HFF-Myc (cell line): Measurements from ENCODE around the gene IGF1R.
A peak's percentile ranks its signal among the peaks of the same experiment; 100 is the strongest.

Experiments used
- DNase-seq: peaks from one replicate; pipeline ENCODE4 v3.0.0-alpha.2; 2011; ENCODE audit warnings: low read depth; ENCODE audit errors: extremely low read depth
- H3K4me3 ChIP-seq: replicated peaks from 2 replicates; pipeline ENCODE4 v1.5.1; 2011; ENCODE audit warnings: low read depth, mild to moderate bottlenecking, control low read depth, low read length
- TF ChIP-seq, protein P1 (sequence below): IDR thresholded peaks from 2 replicates; pipeline ENCODE4 v1.5.1; 2012; ENCODE audit warnings: mild to moderate bottlenecking, low read depth, low read length, control low read depth; ENCODE audit errors: missing control alignments

Gene IGF1R

DNA sequence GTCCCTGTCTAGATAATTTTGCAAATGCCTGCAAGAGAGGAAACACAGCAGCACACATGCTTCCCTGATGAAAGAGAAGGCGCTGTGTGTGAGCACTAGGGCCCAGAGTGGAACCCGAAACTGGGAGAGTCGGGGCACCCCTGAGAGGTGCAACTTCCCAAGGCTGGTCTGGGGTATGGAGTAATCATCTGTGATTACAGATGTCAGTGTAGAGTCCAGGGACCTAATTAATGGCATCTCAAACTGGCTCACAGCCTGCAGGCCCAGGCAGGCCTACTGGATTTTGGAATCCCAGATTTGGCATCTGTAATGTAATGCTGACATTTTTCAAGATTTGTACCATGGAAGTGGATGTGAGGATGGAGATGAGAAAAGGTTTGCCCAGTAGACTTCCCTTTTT is 329.8 kb downstream of the IGF1R start:
- no peak for DNase-seq
- H3K4me3 ChIP-seq: no peak overlapping the region
- TF ChIP-seq, protein P1, sequence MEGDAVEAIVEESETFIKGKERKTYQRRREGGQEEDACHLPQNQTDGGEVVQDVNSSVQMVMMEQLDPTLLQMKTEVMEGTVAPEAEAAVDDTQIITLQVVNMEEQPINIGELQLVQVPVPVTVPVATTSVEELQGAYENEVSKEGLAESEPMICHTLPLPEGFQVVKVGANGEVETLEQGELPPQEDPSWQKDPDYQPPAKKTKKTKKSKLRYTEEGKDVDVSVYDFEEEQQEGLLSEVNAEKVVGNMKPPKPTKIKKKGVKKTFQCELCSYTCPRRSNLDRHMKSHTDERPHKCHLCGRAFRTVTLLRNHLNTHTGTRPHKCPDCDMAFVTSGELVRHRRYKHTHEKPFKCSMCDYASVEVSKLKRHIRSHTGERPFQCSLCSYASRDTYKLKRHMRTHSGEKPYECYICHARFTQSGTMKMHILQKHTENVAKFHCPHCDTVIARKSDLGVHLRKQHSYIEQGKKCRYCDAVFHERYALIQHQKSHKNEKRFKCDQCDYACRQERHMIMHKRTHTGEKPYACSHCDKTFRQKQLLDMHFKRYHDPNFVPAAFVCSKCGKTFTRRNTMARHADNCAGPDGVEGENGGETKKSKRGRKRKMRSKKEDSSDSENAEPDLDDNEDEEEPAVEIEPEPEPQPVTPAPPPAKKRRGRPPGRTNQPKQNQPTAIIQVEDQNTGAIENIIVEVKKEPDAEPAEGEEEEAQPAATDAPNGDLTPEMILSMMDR: no peak

DNA sequence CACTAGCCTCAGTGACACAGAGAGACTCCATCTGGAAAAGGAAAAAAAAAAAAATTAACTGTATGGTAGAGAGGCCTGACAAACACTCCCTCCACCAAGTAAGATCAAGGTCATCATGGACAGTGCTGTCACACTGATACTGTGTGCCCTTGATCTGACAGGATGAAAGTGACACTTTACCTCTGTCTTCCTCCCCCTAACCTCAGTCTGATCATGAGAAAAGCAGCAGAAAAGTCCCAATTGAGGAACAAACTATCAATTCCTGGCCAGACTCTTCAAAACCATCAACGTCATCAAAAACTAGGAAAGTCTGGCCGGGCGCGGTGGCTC is 332.5 kb downstream of the IGF1R start:
- no peak for DNase-seq
- H3K4me3 ChIP-seq: no peak overlapping the region
- TF ChIP-seq, protein P1: no peak

DNA sequence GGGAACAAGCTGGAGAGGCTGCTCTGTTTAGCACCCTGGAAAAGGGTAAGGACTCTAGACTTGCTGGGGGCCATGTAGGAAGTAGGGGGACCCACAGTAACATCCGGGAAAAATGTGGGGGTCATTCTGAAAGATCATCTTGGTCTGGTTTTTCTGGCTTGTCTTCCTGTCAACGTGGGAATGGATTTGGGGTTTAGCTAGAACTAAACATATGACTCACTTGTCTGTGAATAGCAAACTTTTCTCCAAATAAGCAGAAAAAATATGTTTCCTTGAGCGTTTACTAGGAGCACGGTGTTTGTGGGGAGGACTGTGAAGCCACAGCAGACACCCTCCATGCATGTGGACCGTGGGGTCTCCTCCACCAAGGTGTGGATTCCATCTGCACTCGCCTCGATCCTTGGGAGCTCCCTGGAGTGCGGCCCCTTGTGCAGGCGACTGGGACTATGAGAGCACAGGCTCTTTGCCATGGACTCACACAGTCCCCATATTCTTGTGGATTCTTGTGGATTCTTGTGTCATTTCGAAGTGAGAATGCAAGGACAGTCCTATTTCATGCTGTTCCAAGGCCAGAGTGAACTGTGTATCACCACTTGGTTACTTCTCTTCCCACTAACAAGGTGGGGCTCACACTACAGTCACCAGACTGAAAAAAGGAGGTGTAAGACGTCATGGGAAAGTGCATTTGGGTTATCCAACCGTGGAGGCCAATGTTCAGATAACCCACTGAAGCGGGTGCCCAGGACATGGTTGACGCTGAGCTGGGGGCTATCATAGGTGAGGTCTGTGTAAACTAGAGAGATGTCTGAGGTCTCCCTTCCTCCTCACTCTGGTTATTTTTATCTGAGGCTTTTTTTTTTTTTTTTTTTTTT is 333.7 kb downstream of the IGF1R start:
- TF ChIP-seq, protein P1: no peak
- H3K4me3 ChIP-seq: no peak overlapping the region
- no peak for DNase-seq

DNA sequence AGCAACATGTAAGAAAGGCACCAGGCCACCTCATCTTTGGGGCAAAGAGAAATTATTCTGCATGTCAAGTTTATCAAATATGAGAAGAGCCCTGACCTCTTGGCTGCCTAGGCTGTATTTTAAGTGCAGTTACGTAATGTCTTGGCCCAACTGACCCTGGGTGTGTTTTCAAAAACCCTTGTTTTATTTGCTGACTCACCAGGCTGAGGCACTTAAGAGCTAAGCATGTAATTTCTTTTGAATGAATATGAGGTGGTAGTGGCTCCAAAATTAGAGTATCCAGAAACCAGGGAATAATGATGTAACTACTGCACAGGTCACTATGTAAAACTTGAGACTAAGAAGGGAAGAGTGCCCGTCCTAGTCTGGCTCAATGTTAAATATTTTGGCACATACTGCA is 335.0 kb downstream of the IGF1R start:
- TF ChIP-seq, protein P1: no peak
- peak; percentile 56 for DNase-seq
- H3K4me3 ChIP-seq: no peak overlapping the region

DNA sequence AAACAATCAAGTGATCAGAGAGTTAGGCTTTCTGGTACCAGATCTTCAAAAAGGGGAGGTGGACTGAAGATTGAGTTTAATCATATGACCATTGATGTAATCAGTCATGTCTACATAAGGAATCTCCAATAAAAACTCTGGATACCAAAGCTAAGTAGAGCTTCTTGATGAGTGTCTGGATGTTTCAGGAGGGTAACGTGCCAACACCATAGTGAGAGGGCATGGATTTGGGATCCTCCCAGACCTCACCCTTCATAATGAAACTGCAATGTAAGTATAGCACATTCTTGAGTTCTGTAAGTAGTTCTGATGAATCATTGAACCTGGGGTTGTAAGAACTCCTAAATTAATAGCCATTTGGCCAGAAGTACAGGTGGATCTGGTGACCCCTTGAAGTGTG is 337.9 kb downstream of the IGF1R start:
- H3K4me3 ChIP-seq: no peak overlapping the region
- no peak for DNase-seq
- TF ChIP-seq, protein P1: no peak

DNA sequence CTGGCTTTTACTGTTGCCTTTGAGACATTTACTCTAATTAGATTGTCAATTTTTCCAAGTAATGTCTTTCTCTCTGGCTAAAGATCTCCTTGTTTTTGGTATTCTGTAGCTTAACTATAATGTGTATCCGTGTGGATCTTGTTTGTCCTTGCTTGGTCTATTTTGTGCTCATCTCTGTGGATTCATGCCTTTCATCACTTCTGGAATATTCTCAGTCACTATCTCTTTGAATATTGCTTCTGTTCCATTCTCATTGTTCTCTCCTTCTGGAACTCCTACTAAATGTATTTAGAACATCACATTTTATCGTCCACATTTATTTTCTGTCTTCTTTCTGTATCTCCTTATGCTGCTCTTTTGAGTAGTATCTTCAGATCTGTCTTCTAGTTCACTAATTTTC is 346.6 kb downstream of the IGF1R start:
- H3K4me3 ChIP-seq: no peak overlapping the region
- TF ChIP-seq, protein P1: no peak
- no peak for DNase-seq

DNA sequence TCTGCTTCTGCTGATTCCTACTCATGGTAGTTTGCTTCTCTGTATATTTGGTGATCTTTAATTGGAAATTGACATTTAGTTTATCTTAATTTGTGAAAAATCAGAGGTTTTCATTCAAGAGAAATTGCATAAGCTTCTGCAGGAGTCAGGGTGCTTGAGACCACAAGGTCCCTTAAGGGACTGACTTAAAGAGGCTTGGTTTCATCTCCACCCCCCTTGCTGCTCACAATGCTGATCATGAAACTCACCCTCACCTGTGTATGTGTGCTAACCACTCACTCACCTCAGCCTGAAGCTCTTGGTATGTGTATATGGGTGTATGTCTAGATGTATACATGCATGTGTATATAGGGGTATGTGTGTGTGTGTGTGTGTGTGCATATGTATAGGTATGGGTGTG is 347.8 kb downstream of the IGF1R start:
- H3K4me3 ChIP-seq: no peak overlapping the region
- TF ChIP-seq, protein P1: no peak
- DNase-seq: no peak
